Caco-2 (cell line): ENCODE data around the gene CEP350. TPM values are rescaled to one million over a fixed set of nuclear protein-coding genes. Genes with fewer than 3 reads are reported as not detected.

Experiments
- BruUV-seq: library from RNA; stranded (reverse); fragments of 400-500 nt; replicated peaks from 2 replicates; lab custom pipeline; 2021; lab: Mats Ljungman, UMichigan
- CTCF ChIA-PET: fragments of 300-600 bp; sonication (Branson Sonifier 250); formaldehyde crosslinking; loops from one replicate; lab custom pipeline; 2022; ENCODE audit warnings: antibody characterized with exemption; lab: Charles Lee
- POLR2A ChIA-PET: fragments of 300-600 bp; sonication (Branson Sonifier 250); formaldehyde crosslinking; loops from one replicate; lab custom pipeline; 2022; ENCODE audit warnings: antibody characterized with exemption; lab: Charles Lee
- DNase-seq, 2 experiments: peaks; one replicate each; pipeline versions ENCODE4 v3.0.0 to v3.0.0-alpha.2; 2020 to 2022
- H3K27me3 ChIP-seq: replicated peaks from 2 replicates; pipeline ENCODE4 v1.6.0; 2011; ENCODE audit warnings: low read length; ENCODE audit not compliant: control insufficient read depth, insufficient read depth
- H3K36me3 ChIP-seq: 2 replicates; pipeline ENCODE4 v1.5.1; 2011; ENCODE audit warnings: low read length; ENCODE audit not compliant: control insufficient read depth, insufficient read depth
- H3K4me1 ChIP-seq: fragments of 250-450 bp; sonication (Bioruptor Pico); 2 replicates; pipeline ENCODE4 v1.5.1; 2020; ENCODE audit warnings: mild to moderate bottlenecking
- H3K4me3 ChIP-seq: 2 replicates; pipeline ENCODE4 v1.5.1; 2011; ENCODE audit warnings: low read depth, mild to moderate bottlenecking, control low read depth, low read length
- H3K9me3 ChIP-seq: fragments of 250-450 bp; sonication (Bioruptor Pico); 2 replicates; pipeline ENCODE4 v1.5.1; 2020; ENCODE audit warnings: mild to moderate bottlenecking, moderate library complexity
- H3K27ac Mint-ChIP-seq: one replicate; pipeline ENCODE4 v1.8.0; 2022; ENCODE audit warnings: mixed read lengths; ENCODE audit not compliant: unreplicated experiment
- H3K27me3 Mint-ChIP-seq: one replicate; pipeline ENCODE4 v1.8.0; 2022; ENCODE audit warnings: mixed read lengths; ENCODE audit not compliant: insufficient read depth, unreplicated experiment
- H3K36me3 Mint-ChIP-seq: one replicate; pipeline ENCODE4 v1.8.0; 2022; ENCODE audit warnings: mild to moderate bottlenecking, mixed read lengths; ENCODE audit not compliant: insufficient read depth, unreplicated experiment
- H3K4me1 Mint-ChIP-seq: one replicate; pipeline ENCODE4 v1.8.0; 2022; ENCODE audit warnings: low read depth, mixed read lengths; ENCODE audit not compliant: unreplicated experiment
- H3K4me3 Mint-ChIP-seq: one replicate; pipeline ENCODE4 v1.8.0; 2022; ENCODE audit warnings: mild to moderate bottlenecking, moderate library complexity, mixed read lengths; ENCODE audit not compliant: unreplicated experiment
- H3K9me3 Mint-ChIP-seq: one replicate; pipeline ENCODE4 v1.8.0; 2022; ENCODE audit warnings: mixed read lengths; ENCODE audit not compliant: unreplicated experiment
- intact Hi-C: fragments of 100-400 bp; cut with micrococcal nuclease; formaldehyde crosslinking; loops from one replicate; pipeline ENCODE4 v1.10.0; 2022; ENCODE audit not compliant: unreplicated experiment
- total RNA-seq: library from RNA; stranded (reverse); gene quantifications from 2 replicates; pipeline ENCODE4 v1.2.3, GENCODE V29; 2022
- TF ChIP-seq, protein P1 (sequence below), 2 experiments: fragments of 200-600 bp in 1 of 2; IDR thresholded peaks; 1 replicate in 1 of 2; 2 replicates in 1 of 2; pipeline versions ENCODE4 v1.5.1 to v1.8.0; 2011 to 2022; ENCODE audit warnings: antibody characterized with exemption in 1 of 2, control low read depth in 1 of 2, inconsistent platforms in 1 of 2, low read depth in 1 of 2, low read length in 1 of 2, mild to moderate bottlenecking in 1 of 2, moderate library complexity in 1 of 2; ENCODE audit not compliant: insufficient read depth in 1 of 2, severe bottlenecking in 1 of 2, unreplicated experiment in 1 of 2

The CEP350 gene
- total RNA-seq, 1 experiment from 2014 or later: 43.5 TPM

DNA sequence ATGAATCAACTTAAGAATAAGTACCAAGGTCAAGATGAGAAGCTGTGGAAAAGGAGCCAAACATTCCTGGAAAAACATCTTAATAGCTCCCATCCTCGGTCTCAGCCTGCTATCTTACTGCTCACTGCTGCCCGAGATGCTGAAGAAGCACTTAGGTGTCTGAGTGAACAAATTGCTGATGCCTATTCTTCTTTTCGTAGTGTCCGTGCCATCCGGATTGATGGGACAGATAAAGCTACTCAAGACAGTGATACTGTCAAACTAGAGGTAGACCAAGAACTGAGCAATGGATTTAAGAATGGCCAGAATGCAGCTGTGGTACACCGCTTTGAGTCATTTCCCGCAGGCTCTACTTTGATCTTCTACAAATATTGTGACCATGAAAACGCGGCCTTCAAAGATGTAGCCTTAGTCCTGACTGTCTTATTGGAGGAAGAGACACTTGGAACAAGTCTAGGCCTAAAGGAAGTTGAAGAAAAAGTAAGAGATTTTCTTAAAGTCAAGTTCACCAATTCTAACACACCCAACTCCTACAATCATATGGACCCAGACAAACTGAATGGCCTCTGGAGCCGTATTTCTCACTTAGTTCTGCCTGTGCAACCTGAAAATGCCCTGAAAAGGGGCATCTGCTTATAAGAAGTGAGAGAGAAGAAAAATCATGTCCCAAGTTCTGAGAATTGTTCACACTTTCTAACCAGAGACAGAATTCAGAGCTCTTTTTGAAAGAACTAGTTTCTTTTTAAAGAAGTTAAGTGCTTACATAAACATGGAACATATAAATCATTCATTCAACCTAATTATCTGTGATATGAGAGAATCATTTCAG is 36.8 kb upstream of the CEP350 start:
- TF ChIP-seq, protein P1, sequence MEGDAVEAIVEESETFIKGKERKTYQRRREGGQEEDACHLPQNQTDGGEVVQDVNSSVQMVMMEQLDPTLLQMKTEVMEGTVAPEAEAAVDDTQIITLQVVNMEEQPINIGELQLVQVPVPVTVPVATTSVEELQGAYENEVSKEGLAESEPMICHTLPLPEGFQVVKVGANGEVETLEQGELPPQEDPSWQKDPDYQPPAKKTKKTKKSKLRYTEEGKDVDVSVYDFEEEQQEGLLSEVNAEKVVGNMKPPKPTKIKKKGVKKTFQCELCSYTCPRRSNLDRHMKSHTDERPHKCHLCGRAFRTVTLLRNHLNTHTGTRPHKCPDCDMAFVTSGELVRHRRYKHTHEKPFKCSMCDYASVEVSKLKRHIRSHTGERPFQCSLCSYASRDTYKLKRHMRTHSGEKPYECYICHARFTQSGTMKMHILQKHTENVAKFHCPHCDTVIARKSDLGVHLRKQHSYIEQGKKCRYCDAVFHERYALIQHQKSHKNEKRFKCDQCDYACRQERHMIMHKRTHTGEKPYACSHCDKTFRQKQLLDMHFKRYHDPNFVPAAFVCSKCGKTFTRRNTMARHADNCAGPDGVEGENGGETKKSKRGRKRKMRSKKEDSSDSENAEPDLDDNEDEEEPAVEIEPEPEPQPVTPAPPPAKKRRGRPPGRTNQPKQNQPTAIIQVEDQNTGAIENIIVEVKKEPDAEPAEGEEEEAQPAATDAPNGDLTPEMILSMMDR (IDR thresholded peaks at IDR 0.05; ENCODE audit: insufficient read depth in 1 of 2, low read depth in 1 of 2, low read length in 1 of 2, severe bottlenecking in 1 of 2, unreplicated experiment in 1 of 2): no peak
- no peak overlapping the region for H3K4me3 ChIP-seq
- CTCF ChIA-PET: no interaction called here
- no peaks in the 10 kb centered on the region for H3K9me3 ChIP-seq
- BruUV-seq: no TSS peak
- no peaks in the 10 kb centered on the region for H3K4me1 ChIP-seq
- H3K27ac Mint-ChIP-seq: no peak overlapping the region
- no peaks in the 10 kb centered on the region for H3K27me3 ChIP-seq
- no peaks in the 10 kb centered on the region for H3K27me3 Mint-ChIP-seq
- POLR2A ChIA-PET: no interaction called here
- no peaks in the 10 kb centered on the region for H3K4me1 Mint-ChIP-seq
- H3K36me3 Mint-ChIP-seq: peaks cover 33% of the 10 kb centered on the region
- H3K9me3 Mint-ChIP-seq: no peaks in the 10 kb centered on the region
- no peak for DNase-seq
- H3K36me3 ChIP-seq: peaks cover 3% of the 10 kb centered on the region
- H3K4me3 Mint-ChIP-seq: no peak overlapping the region
- intact Hi-C loops: no loop called here

DNA sequence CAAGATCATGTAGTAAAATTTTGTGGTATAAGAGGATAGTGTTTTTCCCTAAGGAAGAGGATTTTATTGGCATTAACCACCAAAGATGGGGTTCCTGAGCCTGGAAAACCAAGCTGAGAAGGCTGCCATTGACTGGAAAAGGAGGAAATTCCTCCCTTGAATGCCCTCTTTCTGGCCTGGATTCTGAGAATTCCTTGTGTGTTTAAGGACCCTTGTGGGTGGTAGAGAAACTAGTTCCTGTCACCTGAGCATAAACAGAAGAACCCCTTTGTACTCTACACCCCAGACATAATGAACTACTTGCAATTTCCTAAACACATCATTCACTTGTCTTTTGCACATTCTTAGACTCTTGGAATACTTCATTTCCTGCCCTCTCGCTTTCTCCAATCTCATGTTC is 33.1 kb upstream of the CEP350 start:
- H3K4me1 Mint-ChIP-seq: no peaks in the 10 kb centered on the region
- Histone ChIP-seq H3K4me1 (no peaks in the 10 kb centered on the region), H3K4me3 (no peak overlapping the region), H3K9me3 (no peaks in the 10 kb centered on the region), H3K27me3 (no peaks in the 10 kb centered on the region), H3K36me3 (peaks cover 3% of the 10 kb centered on the region)
- H3K9me3 Mint-ChIP-seq: no peaks in the 10 kb centered on the region
- CTCF ChIA-PET: no interaction called here
- no peak overlapping the region for H3K4me3 Mint-ChIP-seq
- peaks cover 28% of the 10 kb centered on the region for H3K36me3 Mint-ChIP-seq
- no peak for DNase-seq
- no TSS peak for BruUV-seq
- TF ChIP-seq, protein P1 (IDR thresholded peaks at IDR 0.05; ENCODE audit: insufficient read depth in 1 of 2, low read depth in 1 of 2, low read length in 1 of 2, severe bottlenecking in 1 of 2, unreplicated experiment in 1 of 2): no peak
- no peaks in the 10 kb centered on the region for H3K27me3 Mint-ChIP-seq
- H3K27ac Mint-ChIP-seq: no peak overlapping the region
- intact Hi-C loops: no loop called here
- POLR2A ChIA-PET: no interaction called here

DNA sequence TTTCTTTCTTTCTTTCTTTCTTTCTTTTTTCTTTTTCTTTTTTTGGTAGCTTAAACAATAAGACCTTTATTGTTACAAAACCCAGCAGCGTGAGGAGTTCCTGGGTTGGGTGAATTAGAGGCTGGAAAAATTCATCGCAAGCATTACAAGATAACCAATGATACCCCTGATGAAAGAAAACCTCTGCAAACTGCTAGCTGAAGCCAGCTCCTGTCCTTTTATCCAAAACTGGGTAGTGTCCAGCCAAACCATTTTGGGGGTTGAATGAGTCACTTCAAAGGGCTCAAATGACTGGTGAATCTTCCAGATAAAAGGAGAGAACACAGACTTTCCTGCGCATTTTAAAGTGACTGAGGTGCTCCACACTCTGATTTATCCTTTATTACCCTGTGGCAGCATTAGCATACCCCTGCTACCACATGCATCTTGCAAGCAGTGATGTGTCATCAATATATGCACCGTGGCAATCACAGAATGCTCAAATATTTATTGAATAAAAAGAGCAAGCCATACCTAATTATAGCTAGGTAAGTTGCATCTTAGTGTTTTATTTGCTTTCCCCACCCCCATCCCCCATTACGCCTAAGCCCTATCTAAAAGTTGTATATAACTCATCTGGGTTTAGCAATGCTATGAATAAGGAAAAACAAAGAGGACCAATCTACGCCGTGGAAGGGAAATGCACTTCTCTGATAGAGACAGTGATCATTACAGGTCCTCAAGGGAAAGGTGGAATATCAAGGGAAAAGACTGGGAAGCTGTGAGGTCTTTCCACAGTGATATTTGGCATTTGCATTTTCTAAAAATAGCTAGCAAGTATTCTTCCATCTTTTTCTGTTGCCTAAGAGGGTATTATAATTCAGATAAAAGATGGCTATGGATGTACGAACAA is 32.4 kb upstream of the CEP350 start:
- Histone ChIP-seq H3K4me1 (no peaks in the 10 kb centered on the region), H3K36me3 (peaks cover 3% of the 10 kb centered on the region), H3K9me3 (no peaks in the 10 kb centered on the region), H3K4me3 (no peak overlapping the region), H3K27me3 (no peaks in the 10 kb centered on the region)
- H3K4me3 Mint-ChIP-seq: no peak overlapping the region
- TF ChIP-seq, protein P1 (IDR thresholded peaks at IDR 0.05; ENCODE audit: insufficient read depth in 1 of 2, low read depth in 1 of 2, low read length in 1 of 2, severe bottlenecking in 1 of 2, unreplicated experiment in 1 of 2): no peak
- DNase-seq: no peak
- intact Hi-C loops: no loop called here
- no TSS peak for BruUV-seq
- peaks cover 27% of the 10 kb centered on the region for H3K36me3 Mint-ChIP-seq
- H3K27me3 Mint-ChIP-seq: no peaks in the 10 kb centered on the region
- ChIA-PET CTCF (no interaction called here), POLR2A (no interaction called here)
- H3K9me3 Mint-ChIP-seq: no peaks in the 10 kb centered on the region
- H3K27ac Mint-ChIP-seq: no peak overlapping the region
- H3K4me1 Mint-ChIP-seq: no peaks in the 10 kb centered on the region
